Activated CD4-positive, alpha-beta T cell treated with anti-CD3 and anti-CD28 coated beads, Interleukin-2, amount 50 U/mL, for 24 hours (primary cell): Measurements from ENCODE around the gene TCEANC.
"Not testable (repeated sequence)": the region's sequence is repeated elsewhere in the genome, so short reads cannot be mapped to it uniquely, and the experiment has no call there.

Source experiments
- DNase-seq, 2 donors: peaks; one replicate each; pipeline ENCODE4 v3.0.0-alpha.2; 2020; ENCODE audit warnings: low read depth in 1 of 2, low spot score in 1 of 2

The TCEANC gene, protein sequence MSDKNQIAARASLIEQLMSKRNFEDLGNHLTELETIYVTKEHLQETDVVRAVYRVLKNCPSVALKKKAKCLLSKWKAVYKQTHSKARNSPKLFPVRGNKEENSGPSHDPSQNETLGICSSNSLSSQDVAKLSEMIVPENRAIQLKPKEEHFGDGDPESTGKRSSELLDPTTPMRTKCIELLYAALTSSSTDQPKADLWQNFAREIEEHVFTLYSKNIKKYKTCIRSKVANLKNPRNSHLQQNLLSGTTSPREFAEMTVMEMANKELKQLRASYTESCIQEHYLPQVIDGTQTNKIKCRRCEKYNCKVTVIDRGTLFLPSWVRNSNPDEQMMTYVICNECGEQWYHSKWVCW

DNA sequence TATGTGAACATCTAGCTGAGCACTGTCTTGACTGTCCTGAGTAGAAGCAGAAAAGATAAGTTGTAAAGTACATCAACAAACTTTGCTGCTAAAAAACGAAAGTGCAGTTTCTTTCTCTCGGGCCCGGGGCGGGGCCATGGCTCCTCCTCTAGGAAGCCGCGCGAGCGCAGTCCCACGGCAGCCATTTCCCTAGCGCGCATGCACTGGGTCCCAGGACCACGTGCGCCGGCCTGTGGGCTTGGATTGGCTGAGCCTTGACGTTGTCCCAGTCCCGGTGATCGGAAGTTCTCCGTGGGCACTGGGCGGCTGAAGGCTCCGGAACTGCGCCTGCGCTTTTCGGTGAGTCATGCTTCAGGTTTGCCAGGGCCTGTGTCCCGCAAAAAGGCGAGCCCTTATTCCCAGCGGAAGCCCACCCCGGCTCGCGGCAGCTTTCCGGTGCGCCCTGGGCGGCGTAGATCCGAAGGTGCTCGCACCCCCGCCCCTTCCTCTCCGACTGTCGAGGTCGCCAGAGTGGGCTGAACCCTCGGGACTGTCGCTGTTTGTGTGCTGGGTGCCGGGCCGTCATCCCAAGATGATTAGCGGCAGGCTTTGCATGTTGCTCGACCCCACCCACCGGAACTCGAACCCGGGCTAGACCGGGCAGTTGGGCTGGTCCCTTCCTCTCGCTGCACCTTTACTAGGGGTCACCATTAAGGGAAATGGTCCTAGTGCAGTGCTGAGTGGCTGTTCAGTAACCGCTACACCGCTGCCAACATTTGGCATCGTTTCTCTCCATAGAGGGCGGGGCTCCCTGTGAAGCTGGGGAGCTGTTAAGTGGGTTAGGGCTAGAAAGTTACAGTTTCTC, at the start of gene TCEANC:
TCEANC (plus strand) TSS at position 292 of the 844 bp plus-strand sequence. CDS start 9,368 bp downstream, outside the sequence.
- DNase-seq = peak; percentile 70 to 85

DNA sequence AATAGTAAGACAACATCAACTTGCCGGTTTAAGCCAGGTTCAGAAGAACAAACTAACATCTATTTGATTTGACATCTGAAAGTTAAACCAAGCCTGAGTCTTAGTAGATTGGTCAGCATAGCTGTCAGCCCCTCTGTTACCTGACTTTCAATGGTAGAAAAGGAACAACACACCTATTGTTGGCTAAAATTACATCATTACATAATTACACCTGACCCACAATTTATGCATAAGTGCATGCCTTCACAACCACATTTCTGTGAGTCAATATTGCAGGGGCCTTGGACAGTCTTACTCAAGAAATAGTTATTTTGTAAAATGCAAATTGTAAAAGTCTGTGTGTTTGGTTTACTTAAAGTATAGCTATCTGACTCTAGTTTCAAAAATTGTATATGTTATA, 47.3 kb upstream of the TCEANC start:
- DNase-seq = no peak

DNA sequence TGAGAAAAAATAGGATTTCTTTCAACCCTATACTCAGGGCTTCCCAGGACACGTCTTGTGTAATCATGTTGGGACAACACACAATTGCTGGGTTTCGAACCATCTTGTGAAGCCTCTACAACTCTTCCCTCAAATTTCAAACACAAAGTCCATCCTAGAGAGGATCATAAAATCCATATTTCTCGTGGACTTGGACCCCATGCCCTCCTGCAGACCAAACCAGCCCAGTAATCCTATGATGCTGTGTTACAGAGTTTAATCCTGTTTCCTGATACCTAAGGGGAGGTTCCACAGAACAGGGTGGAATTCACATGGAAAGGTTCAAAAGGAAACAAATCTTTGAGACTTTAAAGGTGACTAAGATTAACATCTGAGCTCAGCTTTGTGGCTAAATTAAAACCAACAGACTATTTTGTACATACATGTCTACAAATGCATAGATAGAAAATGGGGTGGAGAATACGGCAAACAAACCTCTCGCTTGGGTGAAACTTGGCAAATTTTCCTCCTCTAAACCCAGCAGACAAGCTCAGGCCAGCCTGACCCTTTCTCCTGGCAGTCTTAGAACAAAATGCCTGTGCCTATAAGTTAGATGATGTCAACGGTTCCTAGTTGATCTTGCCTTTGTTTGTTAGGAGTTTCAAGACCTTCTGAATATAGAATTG, 45.5 kb upstream of the TCEANC start:
- DNase-seq = no peak

DNA sequence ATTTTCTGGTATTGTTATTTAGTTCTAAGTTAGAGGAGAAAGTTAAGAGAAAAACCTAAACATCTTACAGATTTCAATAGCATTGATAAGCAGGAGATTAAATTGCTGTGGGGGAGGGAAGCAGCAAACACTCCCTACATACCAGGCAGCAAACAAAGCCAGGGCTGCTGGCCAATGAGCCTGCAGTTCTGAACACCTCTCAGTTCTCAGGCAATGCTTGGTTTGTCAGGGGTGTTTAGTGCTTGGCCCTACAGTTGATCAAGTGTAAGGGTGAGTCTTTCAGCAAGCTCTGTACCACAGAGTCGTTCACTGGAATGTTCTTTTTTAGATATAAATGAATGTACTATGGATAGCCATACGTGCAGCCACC, 45.0 kb upstream of the TCEANC start:
- DNase-seq = no peak

DNA sequence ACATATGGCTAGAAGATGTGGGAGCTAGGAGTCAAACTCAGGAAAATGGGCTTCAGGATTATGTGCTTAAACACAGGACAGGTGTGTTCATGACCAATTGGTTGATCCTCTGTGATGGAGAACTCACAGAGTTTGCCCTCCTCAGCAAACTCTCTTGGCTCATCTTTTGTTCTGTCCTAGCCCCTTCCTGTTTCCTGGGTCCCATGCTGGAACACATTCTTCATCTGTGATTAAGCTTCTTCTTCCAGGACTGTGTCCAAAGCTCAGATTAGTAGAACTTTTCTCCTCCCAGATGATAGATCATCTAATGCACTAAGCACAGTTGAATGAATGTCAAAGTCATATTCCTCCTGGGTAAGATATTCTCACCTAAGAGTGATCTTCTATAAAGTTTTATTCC, 38.8 kb upstream of the TCEANC start:
- no peak for DNase-seq

DNA sequence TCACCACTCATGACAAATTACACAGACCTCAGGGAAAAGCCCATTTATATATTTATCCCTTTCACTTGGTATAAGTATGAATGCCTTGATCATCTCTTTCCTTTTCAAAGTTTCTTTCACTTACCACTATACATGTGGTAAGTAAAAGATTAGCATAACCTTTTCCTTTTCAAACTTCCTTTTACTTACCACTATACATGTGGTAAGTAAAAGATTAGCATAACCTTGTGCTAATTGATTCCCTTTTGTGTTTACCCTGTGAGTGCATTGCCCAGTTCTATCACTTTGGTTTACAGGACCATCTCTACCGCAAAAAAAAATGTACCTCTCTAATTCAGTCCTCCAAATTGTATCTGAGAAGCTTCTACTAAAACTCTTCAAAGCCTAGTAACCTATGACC, 32.7 kb upstream of the TCEANC start:
- no peak for DNase-seq

DNA sequence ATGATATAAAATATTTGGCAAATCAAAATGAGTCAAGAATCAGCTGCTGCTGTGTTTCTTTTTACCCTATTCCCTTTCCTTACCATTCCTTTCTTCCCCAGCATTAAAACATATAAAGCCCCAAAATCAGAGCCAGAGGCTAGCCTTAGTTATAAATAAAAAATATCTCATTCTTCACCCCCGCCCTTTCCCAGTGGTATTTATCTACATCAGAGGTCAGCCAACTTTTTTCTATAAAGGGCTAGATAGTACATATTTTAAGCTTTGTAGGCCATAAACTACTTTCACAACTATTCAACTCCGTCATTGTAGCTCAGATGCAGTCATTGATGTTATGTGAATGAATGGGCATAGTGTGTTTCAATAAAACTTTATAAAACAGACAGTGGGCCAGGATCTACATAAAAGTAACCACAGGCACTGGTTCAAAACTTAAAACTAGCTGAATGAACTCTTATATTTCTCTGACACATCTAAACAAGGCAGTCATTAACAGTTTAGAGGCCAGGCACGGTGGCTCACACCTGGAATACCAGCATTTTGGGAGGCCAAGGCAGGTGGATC, 30.5 kb upstream of the TCEANC start:
- no peak for DNase-seq

DNA sequence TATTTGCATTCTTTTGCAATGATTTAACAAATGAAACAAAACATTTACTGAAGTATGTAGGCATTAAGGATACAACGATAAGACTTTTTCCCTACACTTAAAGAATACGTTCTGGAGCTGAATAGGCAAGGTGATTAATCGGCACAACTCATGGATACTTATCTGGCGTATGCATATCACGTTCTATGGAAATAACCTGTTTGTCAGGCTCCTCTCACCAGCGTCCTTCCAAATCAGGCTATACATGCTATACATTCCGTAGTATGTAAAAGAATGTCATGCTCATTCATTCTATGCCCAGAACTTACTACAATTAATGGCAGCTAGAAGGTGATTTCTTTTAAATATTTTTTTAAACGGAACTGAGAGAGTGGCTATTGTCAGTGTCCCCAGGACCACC, 25.6 kb upstream of the TCEANC start:
- DNase-seq = no peak

DNA sequence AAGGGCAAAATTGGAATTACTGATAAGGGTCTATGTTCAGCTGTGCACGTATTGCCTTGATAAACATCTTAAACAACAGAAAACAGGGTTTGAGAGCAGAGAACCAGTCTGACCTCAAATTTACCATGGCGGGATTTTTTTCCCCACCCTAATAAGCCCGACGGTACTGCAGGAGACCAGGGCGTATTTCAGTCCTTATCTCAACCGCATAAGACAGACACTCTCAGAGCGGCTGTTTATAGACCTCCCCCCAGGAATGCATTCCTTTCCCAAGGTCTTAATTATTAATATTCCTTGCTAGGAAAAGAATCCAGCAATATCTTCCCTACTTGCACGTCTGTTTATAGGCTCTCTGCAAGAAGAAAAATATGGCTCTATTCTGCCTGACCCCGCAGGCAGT, 15.7 kb upstream of the TCEANC start:
- DNase-seq = not testable (repeated sequence)

DNA sequence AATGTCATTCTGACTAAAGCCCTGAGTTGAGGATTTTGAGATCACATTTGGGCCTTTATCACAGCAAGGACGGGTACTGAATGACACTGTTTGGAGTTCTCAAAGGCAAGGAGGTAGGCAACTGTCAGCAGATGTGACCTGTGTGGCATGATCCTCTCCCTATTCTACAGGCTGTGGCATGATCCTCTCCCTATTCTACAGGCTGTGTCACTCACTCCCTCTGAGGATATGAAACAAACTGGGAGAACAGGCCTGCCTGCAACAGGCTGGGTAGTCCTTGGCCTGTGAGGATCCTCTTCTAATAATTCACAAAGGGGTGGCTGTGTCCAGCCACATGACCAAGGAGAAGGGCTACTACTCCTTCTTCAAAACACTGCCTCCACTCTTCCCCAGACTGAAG, 14.9 kb upstream of the TCEANC start:
- DNase-seq = no peak

DNA sequence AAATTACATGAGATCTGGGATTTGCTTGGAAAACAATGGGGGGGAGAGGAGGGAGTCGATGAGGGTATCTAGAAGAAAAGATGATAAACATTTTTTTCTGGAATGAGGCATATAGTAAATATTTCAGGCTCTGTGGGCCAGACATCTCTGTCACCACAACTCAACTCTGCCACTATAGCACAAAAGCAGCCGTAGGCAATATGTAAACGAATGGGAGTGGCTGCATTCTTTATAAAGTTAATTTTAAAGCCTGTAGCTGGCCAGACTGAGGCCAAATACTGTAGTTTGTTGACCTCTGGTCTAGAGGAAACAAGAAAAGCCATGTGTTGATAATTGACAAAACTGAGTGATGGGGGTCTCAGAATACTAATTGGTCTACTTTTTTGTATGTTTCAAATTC, 14.1 kb upstream of the TCEANC start:
- DNase-seq = no peak

DNA sequence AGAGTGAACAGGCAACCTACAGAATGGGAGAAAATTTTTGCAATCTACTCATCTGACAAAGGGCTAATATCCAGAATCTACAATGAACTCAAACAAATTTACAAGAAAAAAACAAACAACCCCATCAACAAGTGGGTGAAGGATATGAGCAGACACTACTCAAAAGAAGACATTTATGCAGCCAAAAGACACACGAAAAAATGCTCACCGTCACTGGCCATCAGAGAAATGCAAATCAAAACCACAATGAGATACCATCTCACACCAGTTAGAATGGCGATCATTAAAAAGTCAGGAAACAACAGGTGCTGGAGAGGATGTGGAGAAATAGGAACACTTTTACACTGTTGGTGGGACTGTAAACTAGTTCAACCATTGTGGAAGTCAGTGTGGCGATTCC, 11.3 kb upstream of the TCEANC start:
- not testable (repeated sequence) for DNase-seq

DNA sequence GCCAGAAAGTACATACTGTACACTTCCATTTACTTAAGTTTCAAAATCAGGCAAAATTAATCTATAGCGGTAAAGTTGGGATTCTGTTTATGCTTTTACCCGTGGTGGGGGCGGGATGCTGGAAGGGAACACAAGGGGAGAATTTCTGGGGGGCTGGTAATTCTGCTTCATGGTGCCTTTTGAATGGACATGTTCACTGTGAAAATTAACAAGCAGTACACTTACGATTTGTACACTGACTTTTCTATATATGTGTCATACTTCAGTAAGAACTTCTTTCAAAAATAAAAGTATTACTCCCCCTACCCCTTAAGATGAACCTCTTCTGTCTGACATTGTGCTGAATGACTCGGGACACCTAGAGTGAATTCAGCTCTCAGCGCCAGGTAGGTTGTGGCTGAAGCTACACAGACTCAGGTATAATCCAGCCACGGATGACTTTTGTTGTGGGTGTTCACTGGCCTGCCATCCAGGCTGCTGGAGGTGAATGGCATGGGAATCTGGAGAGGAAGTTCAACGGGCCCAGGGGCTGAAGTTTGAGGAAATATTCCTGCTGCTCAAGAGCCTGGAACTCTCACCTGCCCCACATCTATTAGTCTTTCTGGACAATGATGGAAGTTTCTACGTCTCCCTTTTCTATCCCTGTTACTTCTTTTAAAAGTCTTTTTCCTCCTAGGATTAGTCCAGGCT, 7.3 kb upstream of the TCEANC start:
- no peak for DNase-seq

DNA sequence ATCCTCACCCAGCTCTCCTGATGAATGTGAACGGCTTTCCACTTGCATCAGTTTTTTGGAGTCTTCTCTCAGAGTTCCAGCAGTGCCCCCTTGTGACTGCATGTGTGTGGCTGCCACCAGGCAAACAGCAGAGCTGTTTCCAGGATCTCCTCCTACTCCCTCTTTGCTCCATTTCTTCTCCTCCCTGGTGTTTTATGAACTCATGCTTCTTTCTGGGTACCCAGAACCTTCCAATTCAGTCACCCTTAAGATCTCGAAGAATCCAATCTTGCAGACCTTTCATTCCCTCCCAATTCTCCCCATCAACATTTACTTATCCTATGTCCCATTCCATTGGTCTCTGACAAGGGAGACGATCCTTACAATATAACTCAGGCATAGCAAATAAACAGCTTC, 6.8 kb upstream of the TCEANC start:
- DNase-seq = peak in 1 of 2 donors; percentile 7

DNA sequence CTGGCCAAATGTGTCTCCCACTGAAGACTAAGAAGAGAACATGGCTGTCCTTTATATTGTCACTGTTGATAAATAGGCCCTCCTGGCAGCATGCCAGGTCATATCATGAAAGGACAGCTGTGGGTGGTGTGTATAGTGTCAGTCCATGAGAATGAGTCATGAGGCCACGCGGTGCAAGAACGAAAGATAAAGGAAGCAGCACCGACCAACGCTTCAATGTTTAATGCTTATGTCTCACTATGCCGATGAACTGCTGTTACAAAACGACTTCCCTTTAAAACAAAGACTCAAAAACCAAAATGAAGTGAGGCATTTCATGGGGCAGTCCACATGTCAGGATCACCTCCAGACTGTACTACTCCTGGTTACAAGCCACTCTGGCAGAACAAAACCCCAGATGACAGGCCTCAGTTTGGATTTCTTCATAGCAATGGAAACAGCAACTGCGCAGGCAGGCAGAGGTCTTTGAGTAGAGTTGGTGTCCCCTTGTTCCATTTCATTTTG, 5.2 kb upstream of the TCEANC start:
- peak; percentile 23 to 40 for DNase-seq

DNA sequence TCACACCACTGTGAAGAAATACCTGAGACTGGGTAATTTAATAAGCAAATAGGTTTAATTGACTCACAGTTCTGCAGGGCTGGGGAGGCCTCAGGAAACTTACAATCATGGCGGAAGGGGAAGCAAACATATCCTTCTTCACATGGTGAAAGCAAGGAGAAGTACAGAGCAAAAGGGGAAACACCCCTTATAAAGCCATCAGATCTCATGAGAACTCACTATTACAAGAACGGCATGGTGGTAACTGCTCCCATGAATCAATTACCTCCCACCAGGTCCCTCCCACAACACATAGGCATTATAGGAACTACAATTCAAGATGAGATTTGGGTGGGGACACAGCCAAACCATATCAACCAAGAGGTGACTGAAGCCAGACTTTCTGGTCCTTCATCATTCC, 4.6 kb upstream of the TCEANC start:
- not testable (repeated sequence) for DNase-seq

DNA sequence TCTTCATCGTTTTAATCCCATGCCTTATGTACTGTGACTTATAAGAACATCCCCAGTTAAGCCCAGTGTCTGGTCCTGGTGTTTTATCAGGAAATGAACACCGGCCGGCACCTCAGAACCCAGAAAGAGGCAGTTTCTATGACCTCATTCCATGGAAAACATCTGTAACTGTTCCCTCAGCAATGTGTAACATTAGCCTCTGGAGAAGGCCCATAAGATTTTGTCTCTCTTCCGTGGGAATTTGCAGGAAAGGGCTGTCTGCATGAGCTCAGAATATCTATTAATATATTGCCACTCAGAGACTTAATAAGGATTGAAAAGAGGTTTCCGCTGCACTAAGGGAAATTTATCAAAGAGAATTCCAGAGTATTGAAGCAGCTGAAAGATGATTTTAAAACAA, 3.1 kb upstream of the TCEANC start:
- no peak for DNase-seq

DNA sequence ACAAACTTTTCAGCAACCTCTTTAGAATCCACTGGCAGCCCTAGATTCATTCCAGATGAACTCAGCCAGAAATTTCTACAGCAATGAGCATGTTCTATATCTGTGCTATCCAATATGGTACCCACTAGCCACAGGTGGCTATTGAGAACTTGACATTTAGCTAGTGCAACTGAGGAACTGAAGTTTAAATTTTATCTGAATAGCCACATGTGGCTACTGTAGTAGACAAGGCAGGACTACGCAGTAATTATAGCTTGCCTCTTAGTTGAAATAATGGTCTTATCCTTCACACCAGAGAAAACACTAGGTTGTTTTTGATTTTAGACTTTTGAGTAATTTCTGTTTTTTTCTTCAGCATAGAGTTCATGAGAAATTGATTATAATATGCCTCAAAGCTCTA, 2.6 kb upstream of the TCEANC start:
- DNase-seq = no peak

DNA sequence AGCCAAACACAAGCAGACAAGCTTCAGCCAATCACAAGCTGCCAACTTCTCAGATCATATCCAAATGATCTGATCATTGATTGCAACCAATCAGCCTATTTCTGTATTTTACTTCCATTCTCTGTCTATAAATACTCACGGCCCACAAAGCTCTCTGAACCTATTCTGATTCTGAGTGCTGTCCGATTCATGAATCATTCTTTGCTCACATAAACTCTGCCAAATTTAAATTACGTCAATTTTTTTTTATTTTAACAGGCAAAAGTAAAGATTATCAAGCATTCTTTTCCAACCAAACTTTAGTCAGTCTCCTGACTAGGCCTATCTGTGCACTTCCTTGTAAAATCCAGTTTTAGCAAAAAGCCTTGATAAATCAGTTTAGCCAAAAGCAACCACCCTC, 1.8 kb upstream of the TCEANC start:
- DNase-seq = no peak

DNA sequence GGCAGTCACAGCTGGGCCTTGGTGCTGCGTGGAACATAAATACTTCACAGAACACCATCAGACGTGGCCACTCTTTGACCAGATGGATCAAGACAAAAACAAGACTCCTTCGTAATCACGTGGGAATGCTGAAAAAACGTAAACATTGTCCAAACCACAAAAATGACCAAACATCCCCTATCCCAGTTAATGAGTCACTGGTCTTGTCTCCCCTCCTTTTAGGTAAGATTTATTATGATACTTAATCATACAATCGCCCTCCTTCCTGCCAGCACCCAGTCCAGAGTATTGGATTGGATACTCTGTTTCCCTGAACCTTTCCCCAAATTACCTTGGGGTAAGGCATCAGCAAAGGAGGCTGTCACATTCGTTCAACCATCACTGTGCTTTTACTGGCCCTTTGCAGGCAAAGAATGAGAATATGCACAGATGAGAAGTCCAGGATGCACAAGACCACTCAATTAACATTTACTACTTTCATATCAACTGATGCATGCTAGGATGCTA, 601 bp upstream of the TCEANC start:
- no peak for DNase-seq

DNA sequence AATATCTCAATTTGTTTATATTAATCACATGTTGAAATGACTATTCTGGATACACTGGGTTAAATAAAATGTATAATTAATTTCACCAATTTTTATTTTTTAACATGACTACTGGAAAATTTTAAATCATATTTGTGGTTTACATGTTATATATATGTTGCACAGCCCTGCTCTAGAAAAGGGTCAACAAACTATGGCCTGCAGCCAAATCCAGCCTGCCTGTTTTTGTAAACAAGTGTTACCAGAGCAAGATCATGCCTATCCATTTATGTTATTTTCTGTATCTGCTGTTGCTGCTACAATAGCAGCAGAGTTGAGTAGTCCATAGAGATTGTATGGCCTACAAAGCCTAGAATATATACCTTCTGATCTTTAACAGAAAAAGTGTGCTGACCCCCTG, 1.2 kb downstream of the TCEANC start:
- no peak for DNase-seq
